Measurements from ENCODE around the gene TMEM202.

DNA sequence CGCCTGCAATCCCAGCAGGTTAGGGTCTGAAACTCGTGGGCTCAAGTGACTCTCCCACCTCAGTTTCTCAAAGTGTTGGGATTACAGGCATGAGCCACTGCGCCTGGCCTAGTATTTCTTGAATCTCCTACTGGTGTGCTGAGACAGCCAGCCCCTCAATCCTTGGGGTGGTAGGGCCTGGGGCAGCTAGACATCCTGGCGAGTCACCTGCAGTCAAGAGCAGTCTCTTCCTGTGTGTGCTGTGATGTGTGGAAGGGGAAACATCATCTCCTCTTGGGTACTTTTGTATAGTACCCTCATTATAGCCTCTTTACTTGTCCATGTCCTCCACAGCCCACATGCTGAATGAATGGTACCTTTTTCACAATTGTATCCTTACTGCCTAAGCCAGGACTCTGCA lies 17.4 kb upstream of the TMEM202 start:
- TF ChIP-seq EZH2 (optimal IDR thresholded peaks at IDR 0.05; ENCODE audit: low read depth, low read length): no peak
- TF ChIP-seq, protein P1, sequence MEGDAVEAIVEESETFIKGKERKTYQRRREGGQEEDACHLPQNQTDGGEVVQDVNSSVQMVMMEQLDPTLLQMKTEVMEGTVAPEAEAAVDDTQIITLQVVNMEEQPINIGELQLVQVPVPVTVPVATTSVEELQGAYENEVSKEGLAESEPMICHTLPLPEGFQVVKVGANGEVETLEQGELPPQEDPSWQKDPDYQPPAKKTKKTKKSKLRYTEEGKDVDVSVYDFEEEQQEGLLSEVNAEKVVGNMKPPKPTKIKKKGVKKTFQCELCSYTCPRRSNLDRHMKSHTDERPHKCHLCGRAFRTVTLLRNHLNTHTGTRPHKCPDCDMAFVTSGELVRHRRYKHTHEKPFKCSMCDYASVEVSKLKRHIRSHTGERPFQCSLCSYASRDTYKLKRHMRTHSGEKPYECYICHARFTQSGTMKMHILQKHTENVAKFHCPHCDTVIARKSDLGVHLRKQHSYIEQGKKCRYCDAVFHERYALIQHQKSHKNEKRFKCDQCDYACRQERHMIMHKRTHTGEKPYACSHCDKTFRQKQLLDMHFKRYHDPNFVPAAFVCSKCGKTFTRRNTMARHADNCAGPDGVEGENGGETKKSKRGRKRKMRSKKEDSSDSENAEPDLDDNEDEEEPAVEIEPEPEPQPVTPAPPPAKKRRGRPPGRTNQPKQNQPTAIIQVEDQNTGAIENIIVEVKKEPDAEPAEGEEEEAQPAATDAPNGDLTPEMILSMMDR (IDR thresholded peaks at IDR 0.05; ENCODE audit: low read length): no peak

Measured in MM.1S (cell line).